Body of pancreas (tissue), 4 donors: Measurements from ENCODE around the gene CNTLN. TPM values are rescaled to one million over a fixed set of nuclear protein-coding genes. Genes with fewer than 3 reads are reported as not detected.

Experiments used
- ATAC-seq: fragments of 150-250 bp; one replicate; pipeline ENCODE4 v1.9.1; 2016
- DNase-seq, 4 donors: peaks; one replicate each; pipeline ENCODE4 v3.0.0-alpha.2; 2019
- H3K27ac ChIP-seq, 4 donors: fragments of 200-600 bp; sonication (generic); 1 replicate in 3 of 4; 2 replicates in 1 of 4; pipeline versions ENCODE4 v1.5.1 to v1.6.1; 2016 to 2019; ENCODE audit warnings: mild to moderate bottlenecking in 1 of 4, mixed read lengths in 1 of 4, moderate library complexity in 1 of 4
- H3K27me3 ChIP-seq, 2 donors: fragments of 200-600 bp; sonication (generic); one replicate each; pipeline ENCODE4 v1.6.0; 2016; ENCODE audit warnings: mild to moderate bottlenecking in 1 of 2
- H3K36me3 ChIP-seq, 2 donors: fragments of 200-600 bp; sonication (generic); replicated peaks in 1 of 2; 2 replicates each; pipeline ENCODE4 v1.5.1; 2016; ENCODE audit warnings: low read depth in 2 of 2; ENCODE audit not compliant: insufficient read depth in 1 of 2
- H3K4me1 ChIP-seq: fragments of 200-600 bp; sonication (generic); one replicate; pipeline ENCODE4 v1.6.0; 2016
- H3K4me3 ChIP-seq, 2 donors: fragments of 200-600 bp; sonication (generic); 1 replicate in 1 of 2; 2 replicates in 1 of 2; pipeline ENCODE4 v1.5.1; 2016 to 2019
- H3K9me3 ChIP-seq, 3 donors: fragments of 200-600 bp; sonication (generic); 1 replicate in 2 of 3; 2 replicates in 1 of 3; pipeline ENCODE4 v1.5.1; 2016
- CTCF ChIP-seq, 7 experiments: fragments of 450-650 bp in 4 of 7; fragments of 200-600 bp in 3 of 7; sonication (generic) in 3 of 7; IDR thresholded peaks; one replicate each; pipeline ENCODE4 v1.5.1; 2016 to 2019; ENCODE audit warnings: antibody characterized with exemption in 7 of 7
- POLR2A ChIP-seq, 3 donors: fragments of 450-650 bp; IDR thresholded peaks; one replicate each; pipeline ENCODE4 v1.6.1; 2016; ENCODE audit warnings: antibody characterized with exemption in 3 of 3, mild to moderate bottlenecking in 2 of 3
- WGBS, 2 donors: methylation state at CpG; one replicate each; pipeline ENCODE4 v1.1.5; 2017; 5-methylcytosine and 5-hydroxymethylcytosine counted together
- intact Hi-C: fragments of 100-400 bp; cut with DNase I; formaldehyde crosslinking; loops from one replicate; pipeline ENCODE4 v1.15.1; 2023
- total RNA-seq, 2 donors: library from RNA; depleted of rRNA; stranded (reverse); fragments of >200 nt; gene quantifications; one replicate each; pipeline ENCODE4 v1.1.0, GENCODE V29; 2016

The CNTLN gene
- total RNA-seq, 2 donors from 2014 or later = 7.3 to 11.2 TPM

- ATAC-seq (no peak), DNase-seq (no peak)
- no peaks in the 10 kb centered on the region for H3K36me3 ChIP-seq
- WGBS, 2 donors = 97 to 98% methylated on average over 2 of the region's 2 CpGs
- H3K27me3 ChIP-seq = no peaks in the 10 kb centered on the region
- H3K4me1 ChIP-seq = no peaks in the 10 kb centered on the region
- no peak for TF ChIP-seq POLR2A (IDR thresholded peaks at IDR 0.05)
- TF ChIP-seq CTCF (IDR thresholded peaks at IDR 0.05) = no peak
- H3K9me3 ChIP-seq = no peaks in the 10 kb centered on the region
- no peak overlapping the region for H3K4me3 ChIP-seq
- no peak overlapping the region for H3K27ac ChIP-seq
- intact Hi-C loops = no loop called here
Observed at GRCh38 chr9:17472126-17472525, 337.3 kb downstream of the CNTLN start.

GRCh38 chr9:17476401-17476800 lies 341.6 kb downstream of the CNTLN start:
- no peak for DNase-seq
- no peak overlapping the region for H3K4me3 ChIP-seq
- no peak for ATAC-seq
- no peak overlapping the region for H3K27ac ChIP-seq
- TF ChIP-seq CTCF (IDR thresholded peaks at IDR 0.05) (no peak), POLR2A (IDR thresholded peaks at IDR 0.05) (no peak)
- intact Hi-C loops = no loop called here
- no peaks in the 10 kb centered on the region for H3K4me1 ChIP-seq
- H3K36me3 ChIP-seq = no peaks in the 10 kb centered on the region
- H3K27me3 ChIP-seq = no peaks in the 10 kb centered on the region
- no peaks in the 10 kb centered on the region for H3K9me3 ChIP-seq

GRCh38 chr9:17477816-17478215 lies 343.0 kb downstream of the CNTLN start:
- ATAC-seq = no peak
- no peak for DNase-seq
- intact Hi-C loops = no loop called here

GRCh38 chr9:17480966-17481365 lies 346.1 kb downstream of the CNTLN start:
- H3K27me3 ChIP-seq = no peaks in the 10 kb centered on the region
- H3K36me3 ChIP-seq = no peaks in the 10 kb centered on the region
- intact Hi-C loops = no loop called here
- H3K27ac ChIP-seq = no peak overlapping the region
- DNase-seq (peak in 2 of 4 donors; percentile 5 to 11), ATAC-seq (no peak)
- TF ChIP-seq POLR2A (IDR thresholded peaks at IDR 0.05) (no peak), CTCF (IDR thresholded peaks at IDR 0.05) (no peak)
- 77 to 96% methylated on average over 3 to 4 of the region's 4 CpGs for WGBS, 2 donors
- no peaks in the 10 kb centered on the region for H3K4me1 ChIP-seq
- H3K4me3 ChIP-seq = no peak overlapping the region
- no peaks in the 10 kb centered on the region for H3K9me3 ChIP-seq

More at GRCh38 chr9:17477816-17478215, 343.0 kb downstream of the CNTLN start:
- Histone ChIP-seq H3K4me3 (no peak overlapping the region), H3K27me3 (no peaks in the 10 kb centered on the region), H3K4me1 (no peaks in the 10 kb centered on the region), H3K36me3 (no peaks in the 10 kb centered on the region), H3K27ac (no peak overlapping the region), H3K9me3 (no peaks in the 10 kb centered on the region)
- no peak for TF ChIP-seq CTCF (IDR thresholded peaks at IDR 0.05)
- no peak for TF ChIP-seq POLR2A (IDR thresholded peaks at IDR 0.05)

- ATAC-seq (peak; percentile 27), DNase-seq (no peak)
- Histone ChIP-seq H3K27me3 (no peaks in the 10 kb centered on the region), H3K9me3 (no peaks in the 10 kb centered on the region), H3K36me3 (no peaks in the 10 kb centered on the region), H3K4me1 (no peaks in the 10 kb centered on the region), H3K4me3 (no peak overlapping the region), H3K27ac (no peak overlapping the region)
- TF ChIP-seq POLR2A (IDR thresholded peaks at IDR 0.05) = no peak
- TF ChIP-seq CTCF (IDR thresholded peaks at IDR 0.05) = no peak
- intact Hi-C loops = no loop called here
Observed at GRCh38 chr9:17481565-17481964, 346.7 kb downstream of the CNTLN start.
